Type B pancreatic cell (in vitro differentiated cells): ENCODE data around the gene FGFR2. TPM values are rescaled to one million over a fixed set of nuclear protein-coding genes. Genes with fewer than 3 reads are reported as not detected.

Experiments
- DNase-seq: peaks from one replicate; pipeline ENCODE4 v3.0.0; 2021; ENCODE audit warnings: mixed read lengths; ENCODE audit not compliant: unreplicated experiment; ENCODE audit errors: extremely low spot score
- H3K27ac Mint-ChIP-seq: 2 replicates; pipeline ENCODE4 v1.8.0; 2021; ENCODE audit warnings: mild to moderate bottlenecking, mixed read lengths
- H3K27me3 Mint-ChIP-seq: 2 replicates; pipeline ENCODE4 v1.8.0; 2021; ENCODE audit warnings: mixed read lengths
- H3K36me3 Mint-ChIP-seq: 2 replicates; pipeline ENCODE4 v1.8.0; 2021; ENCODE audit warnings: mixed read lengths
- H3K4me1 Mint-ChIP-seq: one replicate; pipeline ENCODE4 v1.8.0; 2021; ENCODE audit warnings: mixed read lengths; ENCODE audit not compliant: unreplicated experiment
- H3K4me3 Mint-ChIP-seq: 2 replicates; pipeline ENCODE4 v1.8.0; 2021; ENCODE audit warnings: mild to moderate bottlenecking, mixed read lengths
- H3K9me3 Mint-ChIP-seq: 2 replicates; pipeline ENCODE4 v1.8.0; 2021; ENCODE audit warnings: mixed read lengths
- CTCF ChIP-seq: fragments of 200-600 bp; sonication (generic); conservative IDR thresholded peaks from 2 replicates; pipeline ENCODE4 v1.5.0; 2021; ENCODE audit warnings: antibody characterized with exemption, mild to moderate bottlenecking
- total RNA-seq: library from RNA; stranded (reverse); gene quantifications from 2 replicates; pipeline ENCODE4 v1.2.1, GENCODE V29; 2021; ENCODE audit warnings: low replicate concordance

Gene FGFR2
- total RNA-seq, 1 donor from 2014 or later, result 173 TPM

GRCh38 chr10:121610798-121611323 lies 12.6 kb upstream of the FGFR2 start:
- Mint-ChIP-seq H3K27ac (peak overlapping the region; percentile 66), H3K9me3 (no peaks in the 10 kb centered on the region), H3K36me3 (peaks cover 4% of the 10 kb centered on the region), H3K27me3 (peaks cover 7% of the 10 kb centered on the region), H3K4me3 (no peak overlapping the region), H3K4me1 (peaks cover 42% of the 10 kb centered on the region)
- no peak for DNase-seq
- TF ChIP-seq CTCF, result no peak

- Mint-ChIP-seq H3K27ac (peak overlapping the region; percentile 66), H3K4me1 (peaks cover 34% of the 10 kb centered on the region), H3K4me3 (peak overlapping the region; percentile 49), H3K9me3 (no peaks in the 10 kb centered on the region), H3K27me3 (peaks cover 3% of the 10 kb centered on the region), H3K36me3 (no peaks in the 10 kb centered on the region)
- no peak for DNase-seq
- no peak for TF ChIP-seq CTCF
Observed at GRCh38 chr10:121609426-121610380, 11.5 kb upstream of the FGFR2 start.

- H3K27me3 Mint-ChIP-seq, result peaks cover 3% of the 10 kb centered on the region
- H3K9me3 Mint-ChIP-seq, result no peaks in the 10 kb centered on the region
- DNase-seq, result no peak
- peaks cover 32% of the 10 kb centered on the region for H3K4me1 Mint-ChIP-seq
- H3K27ac Mint-ChIP-seq, result no peak overlapping the region
- H3K36me3 Mint-ChIP-seq, result no peaks in the 10 kb centered on the region
- TF ChIP-seq CTCF, result peak; percentile 97
- H3K4me3 Mint-ChIP-seq, result peak overlapping the region; percentile 77
Observed at GRCh38 chr10:121608469-121609190, 10.4 kb upstream of the FGFR2 start.

GRCh38 chr10:121607310-121608055 lies 9.2 kb upstream of the FGFR2 start:
- Mint-ChIP-seq H3K27ac (no peak overlapping the region), H3K4me3 (peak overlapping the region; percentile 24)

More at GRCh38 chr10:121607310-121608055, 9.2 kb upstream of the FGFR2 start:
- H3K4me1 Mint-ChIP-seq, result peaks cover 32% of the 10 kb centered on the region
- TF ChIP-seq CTCF, result no peak
- DNase-seq, result no peak
- H3K27me3 Mint-ChIP-seq, result peaks cover 3% of the 10 kb centered on the region
- H3K36me3 Mint-ChIP-seq, result no peaks in the 10 kb centered on the region
- no peaks in the 10 kb centered on the region for H3K9me3 Mint-ChIP-seq
